HepG2 (cell line): ENCODE measurements around the gene SIAH2. TPM values are rescaled to one million over a fixed set of nuclear protein-coding genes. Genes with fewer than 3 reads are reported as not detected.

ENCODE experiments used
- ARHGAP35 ChIP-seq: sonication (generic); formaldehyde crosslinking; IDR thresholded peaks from 2 replicates; pipeline ENCODE4 v1.9.0; 2022; ENCODE audit warnings: mild to moderate bottlenecking, inconsistent platforms, moderate library complexity, missing genetic modification reagents, borderline replicate concordance
- CENPX ChIP-seq: sonication (generic); formaldehyde crosslinking; IDR thresholded peaks from 2 replicates; pipeline ENCODE4 v1.9.0; 2021; ENCODE audit warnings: mild to moderate bottlenecking, missing genetic modification reagents, moderate library complexity
- MAF1 ChIP-seq: sonication (generic); formaldehyde crosslinking; IDR thresholded peaks from 2 replicates; pipeline ENCODE4 v1.5.0; 2020; ENCODE audit warnings: missing genetic modification reagents, borderline replicate concordance
- NFKBIZ ChIP-seq: IDR thresholded peaks from 2 replicates; pipeline ENCODE4 v1.6.1; 2018; ENCODE audit warnings: missing genetic modification reagents, missing compliant biosample characterization
- RXRA ChIP-seq: sonication (generic); formaldehyde crosslinking; IDR thresholded peaks from 2 replicates; pipeline ENCODE4 v1.5.1; 2020; ENCODE audit warnings: missing genetic modification reagents
- SALL1 ChIP-seq: sonication (generic); formaldehyde crosslinking; IDR thresholded peaks from 2 replicates; pipeline ENCODE4 v1.8.0; 2022; ENCODE audit warnings: mild to moderate bottlenecking, missing genetic modification reagents
- SOX13 ChIP-seq, 3 experiments: fragments of 450-650 bp in 1 of 3; sonication (generic) in 1 of 3; formaldehyde crosslinking in 1 of 3; IDR thresholded peaks in 2 of 3; conservative IDR thresholded peaks in 1 of 3; 2 replicates each; pipeline versions ENCODE4 v1.5.0 to v1.6.1; 2016 to 2020; ENCODE audit warnings: antibody characterized with exemption in 1 of 3, mild to moderate bottlenecking in 1 of 3, missing compliant biosample characterization in 1 of 3, missing genetic modification reagents in 1 of 3, moderate library complexity in 1 of 3
- SRSF1 ChIP-seq: fragments of 200-400 bp; formaldehyde crosslinking; optimal IDR thresholded peaks from 2 replicates; pipeline ENCODE3; 2017; ENCODE audit warnings: mild to moderate bottlenecking, low read depth, low read length, moderate library complexity
- ZNF264 ChIP-seq: sonication (generic); formaldehyde crosslinking; IDR thresholded peaks from 2 replicates; pipeline ENCODE4 v1.4.0; 2020; ENCODE audit warnings: missing genetic modification reagents
- ZNF550 ChIP-seq: sonication (generic); formaldehyde crosslinking; IDR thresholded peaks from 2 replicates; pipeline ENCODE4 v1.4.0; 2020; ENCODE audit warnings: mild to moderate bottlenecking, missing genetic modification reagents, borderline replicate concordance
- ZNF746 ChIP-seq: sonication (generic); formaldehyde crosslinking; IDR thresholded peaks from 2 replicates; pipeline ENCODE4 v1.8.0; 2022; ENCODE audit warnings: mild to moderate bottlenecking, missing genetic modification reagents
- polyA plus RNA-seq, 8 experiments: library from polyadenylated mRNA; depleted of rRNA in 3 of 8; stranded (reverse) in 7 of 8; unstranded in 1 of 8; fragments of >200 nt; fragmentation: Illumina TruSeq in 4 of 8; extraction: Trizol in 4 of 8; gene quantifications; 2 replicates each; pipeline versions ENCODE4 v1.2.1 to v1.2.3, GENCODE V29; 2011 to 2016; ENCODE audit warnings: low read depth in 4 of 8, missing spikeins in 1 of 8, mixed read lengths in 1 of 8; ENCODE audit not compliant: insufficient read depth in 1 of 8
- total RNA-seq, 5 experiments: library from RNA; depleted of rRNA; stranded (reverse); fragments of >200 nt; fragmentation: Illumina TruSeq; extraction: Trizol; gene quantifications; 2 replicates each; pipeline ENCODE4 v1.2.3, GENCODE V29; 2016; ENCODE audit warnings: low read depth in 1 of 5
- TF ChIP-seq, protein P1 (sequence below): sonication (generic); formaldehyde crosslinking; IDR thresholded peaks from 2 replicates; pipeline ENCODE4 v1.4.0; 2020; ENCODE audit warnings: mild to moderate bottlenecking, missing genetic modification reagents, borderline replicate concordance
- TF ChIP-seq, protein P2 (sequence below): sonication (generic); formaldehyde crosslinking; IDR thresholded peaks from 2 replicates; pipeline ENCODE4 v1.5.0; 2020; ENCODE audit warnings: missing genetic modification reagents
- TF ChIP-seq, protein P3 (sequence below): sonication (generic); formaldehyde crosslinking; IDR thresholded peaks from 2 replicates; pipeline ENCODE4 v1.5.1; 2020; ENCODE audit warnings: missing genetic modification reagents, mild to moderate bottlenecking, borderline replicate concordance
- TF ChIP-seq, protein P4 (sequence below): sonication (generic); formaldehyde crosslinking; IDR thresholded peaks from 2 replicates; pipeline ENCODE4 v1.9.0; 2022; ENCODE audit warnings: missing genetic modification reagents, mild to moderate bottlenecking, borderline replicate concordance
- TF ChIP-seq, protein P5 (sequence below): IDR thresholded peaks from 2 replicates; pipeline ENCODE4 v1.6.1; 2018; ENCODE audit warnings: missing genetic modification reagents, mild to moderate bottlenecking, missing compliant biosample characterization

The SIAH2 gene
- total and polyA plus RNA-seq, 2 of the 13 experiments (the other 11 are each of a cell fraction or from before 2014, with no cell fraction given): 71.8 to 117 TPM

DNA sequence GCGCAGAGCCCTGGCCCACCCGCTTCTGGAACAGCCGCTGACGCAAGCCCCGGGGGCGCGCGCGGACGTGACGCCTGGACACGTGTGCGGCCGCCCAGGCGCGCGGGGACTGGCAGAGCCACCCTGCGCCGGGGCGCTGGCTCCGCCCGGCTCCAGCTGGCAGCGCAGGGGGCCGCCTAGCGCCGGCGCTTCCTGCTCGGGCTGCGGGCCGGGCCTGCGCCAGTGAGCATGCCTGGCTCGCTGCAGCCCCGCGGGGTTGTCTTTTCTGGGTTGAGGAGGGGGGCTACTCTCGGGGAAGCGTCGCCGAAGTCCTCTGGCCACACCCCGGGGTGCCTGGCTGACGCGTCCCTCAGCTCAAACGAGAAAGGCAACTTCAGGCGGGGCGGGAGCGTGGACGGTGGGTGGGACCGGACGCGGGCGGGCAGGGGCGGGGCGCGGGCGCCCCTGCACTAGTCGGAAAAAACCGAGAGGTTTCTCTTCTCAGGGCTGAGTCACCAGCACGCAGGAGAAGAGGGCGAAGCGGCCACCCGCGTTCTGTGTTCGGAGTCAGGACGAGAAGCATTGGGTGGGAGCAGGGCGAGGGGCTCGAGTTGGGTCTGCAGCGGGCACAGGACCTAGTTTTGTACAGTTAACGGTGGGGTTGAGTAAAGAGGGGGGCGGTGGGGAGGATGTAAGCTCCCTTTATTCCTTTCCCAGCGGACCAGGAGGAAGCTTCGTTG is at the start of gene SIAH2 (continued):
- TF ChIP-seq, protein P1, sequence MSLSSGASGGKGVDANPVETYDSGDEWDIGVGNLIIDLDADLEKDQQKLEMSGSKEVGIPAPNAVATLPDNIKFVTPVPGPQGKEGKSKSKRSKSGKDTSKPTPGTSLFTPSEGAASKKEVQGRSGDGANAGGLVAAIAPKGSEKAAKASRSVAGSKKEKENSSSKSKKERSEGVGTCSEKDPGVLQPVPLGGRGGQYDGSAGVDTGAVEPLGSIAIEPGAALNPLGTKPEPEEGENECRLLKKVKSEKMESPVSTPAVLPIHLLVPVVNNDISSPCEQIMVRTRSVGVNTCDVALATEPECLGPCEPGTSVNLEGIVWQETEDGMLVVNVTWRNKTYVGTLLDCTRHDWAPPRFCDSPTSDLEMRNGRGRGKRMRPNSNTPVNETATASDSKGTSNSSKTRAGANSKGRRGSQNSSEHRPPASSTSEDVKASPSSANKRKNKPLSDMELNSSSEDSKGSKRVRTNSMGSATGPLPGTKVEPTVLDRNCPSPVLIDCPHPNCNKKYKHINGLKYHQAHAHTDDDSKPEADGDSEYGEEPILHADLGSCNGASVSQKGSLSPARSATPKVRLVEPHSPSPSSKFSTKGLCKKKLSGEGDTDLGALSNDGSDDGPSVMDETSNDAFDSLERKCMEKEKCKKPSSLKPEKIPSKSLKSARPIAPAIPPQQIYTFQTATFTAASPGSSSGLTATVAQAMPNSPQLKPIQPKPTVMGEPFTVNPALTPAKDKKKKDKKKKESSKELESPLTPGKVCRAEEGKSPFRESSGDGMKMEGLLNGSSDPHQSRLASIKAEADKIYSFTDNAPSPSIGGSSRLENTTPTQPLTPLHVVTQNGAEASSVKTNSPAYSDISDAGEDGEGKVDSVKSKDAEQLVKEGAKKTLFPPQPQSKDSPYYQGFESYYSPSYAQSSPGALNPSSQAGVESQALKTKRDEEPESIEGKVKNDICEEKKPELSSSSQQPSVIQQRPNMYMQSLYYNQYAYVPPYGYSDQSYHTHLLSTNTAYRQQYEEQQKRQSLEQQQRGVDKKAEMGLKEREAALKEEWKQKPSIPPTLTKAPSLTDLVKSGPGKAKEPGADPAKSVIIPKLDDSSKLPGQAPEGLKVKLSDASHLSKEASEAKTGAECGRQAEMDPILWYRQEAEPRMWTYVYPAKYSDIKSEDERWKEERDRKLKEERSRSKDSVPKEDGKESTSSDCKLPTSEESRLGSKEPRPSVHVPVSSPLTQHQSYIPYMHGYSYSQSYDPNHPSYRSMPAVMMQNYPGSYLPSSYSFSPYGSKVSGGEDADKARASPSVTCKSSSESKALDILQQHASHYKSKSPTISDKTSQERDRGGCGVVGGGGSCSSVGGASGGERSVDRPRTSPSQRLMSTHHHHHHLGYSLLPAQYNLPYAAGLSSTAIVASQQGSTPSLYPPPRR (CRISPR knock-in tag): no peak
- 0 out of 2 replicates have a peak, but pooled peaks have one; percentile 8 for TF ChIP-seq NFKBIZ (CRISPR knock-in tag)
- TF ChIP-seq SOX13 (IDR thresholded peaks at IDR 0.05): no peak; the same call in 1 of the 2 replicates
- TF ChIP-seq SOX13 (CRISPR knock-in tag; conservative IDR thresholded peaks at IDR 0.05 in 1 of 2, IDR thresholded peaks at IDR 0.05 in 1 of 2): peak in 1 of 2 experiments; percentile 32; a peak in 2 of 4 replicates
- TF ChIP-seq, protein P2, sequence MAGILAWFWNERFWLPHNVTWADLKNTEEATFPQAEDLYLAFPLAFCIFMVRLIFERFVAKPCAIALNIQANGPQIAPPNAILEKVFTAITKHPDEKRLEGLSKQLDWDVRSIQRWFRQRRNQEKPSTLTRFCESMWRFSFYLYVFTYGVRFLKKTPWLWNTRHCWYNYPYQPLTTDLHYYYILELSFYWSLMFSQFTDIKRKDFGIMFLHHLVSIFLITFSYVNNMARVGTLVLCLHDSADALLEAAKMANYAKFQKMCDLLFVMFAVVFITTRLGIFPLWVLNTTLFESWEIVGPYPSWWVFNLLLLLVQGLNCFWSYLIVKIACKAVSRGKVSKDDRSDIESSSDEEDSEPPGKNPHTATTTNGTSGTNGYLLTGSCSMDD (CRISPR knock-in tag): no peak
- TF ChIP-seq ZNF264 (CRISPR knock-in tag): 0 out of 2 replicates have a peak, but pooled peaks have one; percentile 65
- peak; percentile 29; the same call in 1 of the 2 replicates for TF ChIP-seq RXRA (CRISPR knock-in tag)
- TF ChIP-seq ZNF746 (CRISPR knock-in tag): peak; percentile 83; the same call in 1 of the 2 replicates
- no peak for TF ChIP-seq ZNF550
- TF ChIP-seq SALL1 (CRISPR knock-in tag): peak; percentile 47
- peak; percentile 46; the same call in 1 of the 2 replicates for TF ChIP-seq MAF1 (CRISPR knock-in tag)
- TF ChIP-seq, protein P3, sequence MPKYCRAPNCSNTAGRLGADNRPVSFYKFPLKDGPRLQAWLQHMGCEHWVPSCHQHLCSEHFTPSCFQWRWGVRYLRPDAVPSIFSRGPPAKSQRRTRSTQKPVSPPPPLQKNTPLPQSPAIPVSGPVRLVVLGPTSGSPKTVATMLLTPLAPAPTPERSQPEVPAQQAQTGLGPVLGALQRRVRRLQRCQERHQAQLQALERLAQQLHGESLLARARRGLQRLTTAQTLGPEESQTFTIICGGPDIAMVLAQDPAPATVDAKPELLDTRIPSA (CRISPR knock-in tag): no peak; the same call in 1 of the 2 replicates
- TF ChIP-seq CENPX (CRISPR knock-in tag): no peak
- TF ChIP-seq SRSF1: peak; percentile 94
- TF ChIP-seq, protein P4, sequence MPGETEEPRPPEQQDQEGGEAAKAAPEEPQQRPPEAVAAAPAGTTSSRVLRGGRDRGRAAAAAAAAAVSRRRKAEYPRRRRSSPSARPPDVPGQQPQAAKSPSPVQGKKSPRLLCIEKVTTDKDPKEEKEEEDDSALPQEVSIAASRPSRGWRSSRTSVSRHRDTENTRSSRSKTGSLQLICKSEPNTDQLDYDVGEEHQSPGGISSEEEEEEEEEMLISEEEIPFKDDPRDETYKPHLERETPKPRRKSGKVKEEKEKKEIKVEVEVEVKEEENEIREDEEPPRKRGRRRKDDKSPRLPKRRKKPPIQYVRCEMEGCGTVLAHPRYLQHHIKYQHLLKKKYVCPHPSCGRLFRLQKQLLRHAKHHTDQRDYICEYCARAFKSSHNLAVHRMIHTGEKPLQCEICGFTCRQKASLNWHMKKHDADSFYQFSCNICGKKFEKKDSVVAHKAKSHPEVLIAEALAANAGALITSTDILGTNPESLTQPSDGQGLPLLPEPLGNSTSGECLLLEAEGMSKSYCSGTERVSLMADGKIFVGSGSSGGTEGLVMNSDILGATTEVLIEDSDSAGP (CRISPR knock-in tag): peak; percentile 85; the same call in 1 of the 2 replicates
- TF ChIP-seq, protein P5, sequence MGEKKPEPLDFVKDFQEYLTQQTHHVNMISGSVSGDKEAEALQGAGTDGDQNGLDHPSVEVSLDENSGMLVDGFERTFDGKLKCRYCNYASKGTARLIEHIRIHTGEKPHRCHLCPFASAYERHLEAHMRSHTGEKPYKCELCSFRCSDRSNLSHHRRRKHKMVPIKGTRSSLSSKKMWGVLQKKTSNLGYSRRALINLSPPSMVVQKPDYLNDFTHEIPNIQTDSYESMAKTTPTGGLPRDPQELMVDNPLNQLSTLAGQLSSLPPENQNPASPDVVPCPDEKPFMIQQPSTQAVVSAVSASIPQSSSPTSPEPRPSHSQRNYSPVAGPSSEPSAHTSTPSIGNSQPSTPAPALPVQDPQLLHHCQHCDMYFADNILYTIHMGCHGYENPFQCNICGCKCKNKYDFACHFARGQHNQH (CRISPR knock-in tag): peak; percentile 70
- TF ChIP-seq ARHGAP35: 0 out of 2 replicates have a peak, but pooled peaks have one; percentile 21
